H1 (cell line): ENCODE data around the gene AP4M1. TPM values are rescaled to one million over a fixed set of nuclear protein-coding genes. Genes with fewer than 3 reads are reported as not detected.

Experiments used
- CHD7 ChIP-seq: fragments of 300-600 bp; sonication (generic); IDR thresholded peaks from 2 replicates; pipeline ENCODE4 v1.7.1; 2012; ENCODE audit warnings: low read length, moderate library complexity, mild to moderate bottlenecking, inconsistent platforms; ENCODE audit not compliant: insufficient replicate concordance
- EGR1 ChIP-seq: IDR thresholded peaks from 2 replicates; pipeline ENCODE4 v1.6.1; 2011; ENCODE audit warnings: low read depth, low read length, borderline replicate concordance
- EP300 ChIP-seq, 2 experiments: IDR thresholded peaks; 1 replicate in 1 of 2; 2 replicates in 1 of 2; pipeline ENCODE4 v1.6.1; 2011 to 2012; ENCODE audit warnings: low read depth in 2 of 2, low read length in 2 of 2, mild to moderate bottlenecking in 2 of 2, borderline replicate concordance in 1 of 2, inconsistent platforms in 1 of 2, moderate library complexity in 1 of 2
- GABPA ChIP-seq: IDR thresholded peaks from 2 replicates; pipeline ENCODE4 v1.6.1; 2011; ENCODE audit warnings: mild to moderate bottlenecking, low read length, moderate library complexity, borderline replicate concordance; ENCODE audit not compliant: insufficient read depth
- HDAC6 ChIP-seq: IDR thresholded peaks from one replicate; pipeline ENCODE4 v1.7.1; 2012; ENCODE audit warnings: low read depth, mild to moderate bottlenecking, inconsistent platforms, low read length, moderate library complexity
- RFX5 ChIP-seq: IDR thresholded peaks from 2 replicates; pipeline ENCODE4 v1.6.1; 2011; ENCODE audit warnings: low read depth, low read length, improper control_type of control experiment, borderline replicate concordance
- SAP30 ChIP-seq: fragments of 300-600 bp; sonication (generic); IDR thresholded peaks from 2 replicates; pipeline ENCODE4 v1.7.1; 2012; ENCODE audit warnings: low read length, moderate library complexity, mild to moderate bottlenecking, inconsistent platforms; ENCODE audit not compliant: insufficient read depth, insufficient replicate concordance
- TAF1 ChIP-seq: IDR thresholded peaks from 2 replicates; pipeline ENCODE4 v1.6.1; 2011; ENCODE audit warnings: mild to moderate bottlenecking, low read depth, low read length
- YY1 ChIP-seq: IDR thresholded peaks from 2 replicates; pipeline ENCODE4 v1.6.1; 2011; ENCODE audit warnings: low read depth, mild to moderate bottlenecking, low read length
- polyA plus RNA-seq, 7 experiments: library from polyadenylated mRNA; depleted of rRNA in 3 of 7; stranded (reverse) in 5 of 7; unstranded in 2 of 7; fragments of >200 nt in 5 of 7; fragments of 200-250 nt in 2 of 7; gene quantifications; 1 replicate in 5 of 7; 2 replicates in 1 of 7; 4 replicates in 1 of 7; pipeline versions ENCODE4 v1.2.1 to v1.2.3, GENCODE V29; 2011 to 2013; ENCODE audit warnings: missing spikeins in 2 of 7, mixed read lengths in 2 of 7
- total RNA-seq: library from RNA; stranded (reverse); fragmentation: NEBNext Ultra II Directional; extraction: Animal tissue kit (Norgen Biotek cat#: 25700); gene quantifications from 2 replicates; pipeline ENCODE4 v1.2.1, GENCODE V29; 2021

The AP4M1 gene
- total and polyA plus RNA-seq, 2 of the 8 experiments (the other 6 are each of a cell fraction or from before 2014, with no cell fraction given) = 15.2 to 16.6 TPM

- no peak for TF ChIP-seq CHD7
- no peak for TF ChIP-seq HDAC6
- TF ChIP-seq SAP30 = no peak
- no peak for TF ChIP-seq GABPA
- no peak for TF ChIP-seq RFX5
- no peak for TF ChIP-seq TAF1
- no peak for TF ChIP-seq YY1
- no peak for TF ChIP-seq EP300 (IDR thresholded peaks at IDR 0.05; ENCODE audit: borderline replicate concordance in 1 of 2, low read depth in 2 of 2, low read length in 2 of 2)
- no peak for TF ChIP-seq EGR1
These were observed 19.2 kb downstream of the AP4M1 start (continued) for GRCh38 chr7:100120733-100121036.
